ENCODE measurements around the gene PLEKHG4B.
"Not testable (repeated sequence)": the region's sequence is repeated elsewhere in the genome, so short reads cannot be mapped to it uniquely, and the experiment has no call there.

The PLEKHG4B gene

DNA sequence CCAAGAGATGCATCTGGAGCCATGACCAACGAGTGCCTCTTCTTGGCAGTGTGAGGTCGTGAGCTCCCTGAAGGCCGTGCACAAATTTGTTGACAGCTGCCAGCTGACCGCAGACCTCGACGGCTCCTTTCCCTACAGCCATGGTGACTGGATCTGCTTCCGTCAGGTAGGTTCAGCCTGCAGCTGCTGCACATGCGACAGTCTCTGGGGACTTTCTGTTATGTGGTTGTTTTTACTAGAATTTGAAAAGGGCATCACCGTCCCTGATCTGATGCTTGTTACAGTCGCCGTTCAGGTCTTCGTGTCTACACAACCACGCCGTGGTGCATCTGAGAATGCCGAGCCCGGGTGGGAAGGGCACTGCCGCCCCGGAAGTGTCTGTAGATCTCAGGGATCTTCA is 62.9 kb downstream of the PLEKHG4B start:
- in situ Hi-C loops (cut with HindIII; ENCODE audit: low sequenced_read_pairs) = no loop called here

DNA sequence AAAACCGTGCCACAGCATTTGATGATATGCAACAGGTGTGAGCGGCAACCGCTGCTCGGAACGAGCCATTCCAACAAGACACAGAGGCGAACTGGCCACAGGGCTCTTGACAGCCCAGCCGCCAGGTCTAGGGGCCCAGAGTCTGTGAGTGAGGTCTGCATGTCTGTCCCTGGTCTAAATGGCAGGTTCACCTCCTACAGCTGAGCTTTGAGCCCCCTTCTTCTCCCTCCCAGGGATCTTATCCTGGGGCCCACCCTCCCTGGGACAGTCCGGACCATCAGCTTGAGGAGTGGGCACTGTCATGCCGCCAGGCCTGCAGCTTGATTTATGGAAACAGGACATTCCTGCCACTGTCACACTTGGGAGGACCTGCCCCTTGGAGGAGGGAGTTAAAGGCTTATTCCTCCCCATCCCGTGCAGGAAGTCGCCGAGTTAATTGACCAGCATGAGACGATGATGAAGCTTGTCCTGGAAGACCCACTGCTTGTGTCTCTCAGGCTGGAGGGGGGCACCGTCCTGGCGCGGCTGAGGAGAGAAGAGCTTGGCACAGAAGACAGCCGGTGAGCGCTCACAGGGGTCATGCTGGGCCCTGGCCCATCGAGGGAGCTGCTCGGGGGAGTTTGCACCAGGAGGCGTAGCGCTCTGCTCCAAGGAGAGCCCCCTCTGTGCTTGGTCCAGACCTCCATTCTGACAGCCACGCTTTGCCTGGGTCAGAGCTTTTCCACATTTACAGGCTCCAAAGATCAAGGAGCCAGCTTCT is 63.9 kb downstream of the PLEKHG4B start:
- in situ Hi-C loops (cut with HindIII; ENCODE audit: low sequenced_read_pairs) = no loop called here

DNA sequence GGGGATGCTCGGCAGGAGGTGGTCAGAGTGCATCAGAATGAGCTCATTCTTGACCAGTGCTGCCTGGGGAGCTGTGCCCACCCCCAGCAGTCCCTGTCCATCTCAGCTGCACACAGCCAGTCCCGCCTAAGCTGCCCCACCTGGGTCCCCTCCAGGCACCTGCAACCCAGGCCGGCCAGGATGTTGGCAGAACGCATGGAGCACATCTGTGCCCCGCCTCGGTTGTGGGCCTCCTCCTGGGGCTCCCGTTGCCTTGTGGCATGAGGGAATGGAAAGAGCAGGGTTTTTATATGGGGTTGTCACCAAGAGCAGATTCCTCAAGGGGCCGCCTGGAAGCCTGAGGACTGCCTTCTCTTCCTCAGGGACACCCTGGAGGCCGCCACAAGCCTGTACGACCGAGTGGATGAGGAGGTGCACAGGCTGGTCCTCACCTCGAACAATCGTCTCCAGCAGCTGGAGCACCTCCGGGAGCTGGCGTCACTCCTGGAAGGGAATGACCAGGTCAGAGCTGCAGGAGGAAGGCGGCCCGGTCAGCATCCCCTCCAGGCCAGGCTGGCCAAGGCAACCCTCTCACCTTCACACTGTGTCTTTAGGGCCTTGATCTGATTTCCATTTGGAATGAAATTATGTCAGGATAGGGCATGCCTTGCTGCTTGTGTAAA is 64.6 kb downstream of the PLEKHG4B start:
- in situ Hi-C loops (cut with HindIII; ENCODE audit: low sequenced_read_pairs) = no loop called here

DNA sequence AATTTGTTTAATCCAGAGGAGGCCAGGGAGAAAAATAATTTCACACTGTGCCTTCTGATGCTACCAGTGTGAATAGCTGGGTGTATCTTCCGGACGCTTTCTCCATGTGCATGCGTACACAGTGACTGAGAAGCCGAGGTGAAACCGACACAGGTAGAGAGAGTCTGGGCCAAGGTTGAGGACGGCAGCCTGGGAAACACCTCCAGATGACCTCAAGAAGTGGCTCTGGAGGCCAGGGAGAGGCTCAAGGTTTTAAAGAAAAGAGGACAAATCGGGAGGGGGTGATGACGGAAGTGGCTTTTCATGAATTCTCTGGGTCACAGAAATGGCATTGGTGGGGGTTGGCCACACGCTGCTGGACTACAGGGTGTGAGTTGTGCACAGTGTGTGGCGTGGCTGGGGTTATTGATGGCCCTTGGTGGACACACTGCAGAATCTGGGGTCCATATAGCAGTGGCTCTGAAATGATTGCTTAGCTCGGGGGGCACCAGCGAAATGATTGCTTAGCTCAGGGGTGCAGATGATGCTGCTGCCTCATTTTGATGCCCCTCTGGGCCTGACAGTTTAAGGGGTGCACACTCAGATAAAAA is 65.3 kb downstream of the PLEKHG4B start:
- in situ Hi-C loops (cut with HindIII; ENCODE audit: low sequenced_read_pairs) = no loop called here

DNA sequence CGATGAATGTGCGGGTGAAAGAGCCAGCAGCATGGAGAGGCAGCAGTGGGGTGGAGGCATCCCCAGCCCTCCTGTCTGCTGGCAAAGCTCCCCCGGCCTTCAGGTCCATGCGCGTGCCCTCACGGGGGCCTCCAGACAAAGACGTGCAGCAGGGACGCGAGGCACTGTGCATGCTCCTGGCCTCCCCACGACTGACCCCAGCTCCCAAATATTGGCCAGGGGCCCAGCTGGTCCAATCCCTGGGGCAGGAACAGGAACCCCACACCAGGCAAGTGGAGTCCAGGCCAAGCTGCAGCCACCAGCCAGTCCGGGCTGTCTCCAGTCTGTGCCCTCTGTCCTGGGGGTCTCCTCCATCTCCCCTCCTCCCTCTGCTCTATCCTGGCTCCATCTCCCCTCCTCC is 65.8 kb downstream of the PLEKHG4B start:
- in situ Hi-C loops (cut with HindIII; ENCODE audit: low sequenced_read_pairs) = no loop called here

DNA sequence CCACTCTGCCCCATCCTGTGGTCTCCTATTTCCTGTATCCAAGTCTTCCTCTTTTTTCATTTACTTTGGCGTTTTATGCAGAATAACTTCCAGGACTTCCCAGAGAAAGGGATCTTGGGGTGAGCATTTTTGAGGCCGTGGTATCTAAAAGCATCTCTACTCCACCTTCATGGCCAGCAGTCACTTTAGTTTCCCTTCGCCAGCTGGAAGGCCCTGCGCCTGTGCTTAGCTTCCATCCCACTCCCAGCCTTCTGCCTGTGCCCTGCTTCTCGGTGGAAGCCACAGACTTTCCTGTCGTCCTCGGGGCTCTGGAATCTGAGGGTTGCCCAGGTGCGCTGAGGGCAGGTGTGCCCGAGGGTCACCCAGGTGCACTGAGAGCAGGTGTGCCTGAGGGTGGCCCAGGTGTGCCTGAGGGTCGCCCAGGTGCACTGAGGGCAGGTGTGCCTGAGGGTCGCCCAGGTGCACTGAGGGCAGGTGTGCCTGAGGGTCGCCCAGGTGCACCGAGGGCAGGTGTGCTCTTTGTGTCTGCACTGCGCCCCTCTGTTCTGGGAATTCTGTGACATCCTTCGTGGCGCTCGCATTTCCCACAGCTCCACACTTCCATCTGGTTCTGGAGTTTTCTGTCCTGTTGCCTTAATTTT is 67.0 kb downstream of the PLEKHG4B start:
- in situ Hi-C loops (cut with HindIII; ENCODE audit: low sequenced_read_pairs) = no loop called here

DNA sequence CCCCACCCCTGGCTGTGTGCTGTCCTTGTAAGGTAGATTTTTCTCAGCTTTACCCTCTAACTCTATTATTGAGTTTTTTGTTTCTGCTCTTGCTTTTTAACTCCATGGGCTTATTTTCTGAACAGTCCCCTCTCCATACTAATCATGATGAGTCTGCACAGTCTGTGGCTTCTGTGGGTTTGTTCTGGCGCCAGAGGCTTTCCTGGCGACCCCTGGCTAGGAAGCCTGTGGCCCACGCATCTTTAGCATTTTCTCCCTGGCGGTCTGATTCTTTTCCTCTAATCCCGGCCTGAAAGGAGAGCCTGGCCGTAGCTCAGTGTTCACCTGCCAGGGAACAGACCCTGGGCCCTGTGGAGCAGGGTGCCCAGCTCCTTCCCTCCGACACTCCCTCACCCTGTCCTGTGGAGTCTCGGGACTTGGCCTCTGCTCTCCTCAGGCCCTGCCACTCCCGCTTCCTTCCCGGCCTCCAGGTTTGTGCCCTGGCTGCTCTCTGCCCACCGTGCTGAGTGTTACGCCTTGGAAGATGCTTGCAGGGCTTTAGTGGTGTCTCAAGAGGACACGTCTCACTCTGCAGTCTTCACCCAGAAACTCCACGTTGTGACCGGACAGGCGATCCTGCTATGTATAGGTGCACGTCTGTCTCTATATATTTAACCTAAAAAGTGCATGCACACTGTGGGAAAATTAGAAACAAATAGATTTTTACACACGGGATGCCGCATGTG is 67.6 kb downstream of the PLEKHG4B start:
- in situ Hi-C loops (cut with HindIII; ENCODE audit: low sequenced_read_pairs) = no loop called here

DNA sequence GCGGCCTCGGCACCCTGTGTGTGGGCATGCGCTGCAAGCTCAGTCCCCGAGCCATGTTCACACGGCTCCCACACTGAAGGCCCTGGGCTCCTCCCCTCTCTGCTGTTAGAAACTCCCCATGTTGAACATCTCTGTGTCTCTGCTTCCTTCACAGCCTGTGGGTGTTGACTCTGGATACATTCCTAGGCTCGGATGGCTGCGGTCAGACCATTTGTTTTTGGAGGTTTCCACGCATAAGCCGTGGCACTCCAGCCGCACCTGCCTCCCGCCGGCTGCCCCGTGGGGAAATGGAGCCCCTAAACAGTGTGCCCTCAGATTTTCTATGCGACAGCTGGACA is 68.2 kb downstream of the PLEKHG4B start:
- in situ Hi-C loops (cut with HindIII; ENCODE audit: low sequenced_read_pairs) = no loop called here

DNA sequence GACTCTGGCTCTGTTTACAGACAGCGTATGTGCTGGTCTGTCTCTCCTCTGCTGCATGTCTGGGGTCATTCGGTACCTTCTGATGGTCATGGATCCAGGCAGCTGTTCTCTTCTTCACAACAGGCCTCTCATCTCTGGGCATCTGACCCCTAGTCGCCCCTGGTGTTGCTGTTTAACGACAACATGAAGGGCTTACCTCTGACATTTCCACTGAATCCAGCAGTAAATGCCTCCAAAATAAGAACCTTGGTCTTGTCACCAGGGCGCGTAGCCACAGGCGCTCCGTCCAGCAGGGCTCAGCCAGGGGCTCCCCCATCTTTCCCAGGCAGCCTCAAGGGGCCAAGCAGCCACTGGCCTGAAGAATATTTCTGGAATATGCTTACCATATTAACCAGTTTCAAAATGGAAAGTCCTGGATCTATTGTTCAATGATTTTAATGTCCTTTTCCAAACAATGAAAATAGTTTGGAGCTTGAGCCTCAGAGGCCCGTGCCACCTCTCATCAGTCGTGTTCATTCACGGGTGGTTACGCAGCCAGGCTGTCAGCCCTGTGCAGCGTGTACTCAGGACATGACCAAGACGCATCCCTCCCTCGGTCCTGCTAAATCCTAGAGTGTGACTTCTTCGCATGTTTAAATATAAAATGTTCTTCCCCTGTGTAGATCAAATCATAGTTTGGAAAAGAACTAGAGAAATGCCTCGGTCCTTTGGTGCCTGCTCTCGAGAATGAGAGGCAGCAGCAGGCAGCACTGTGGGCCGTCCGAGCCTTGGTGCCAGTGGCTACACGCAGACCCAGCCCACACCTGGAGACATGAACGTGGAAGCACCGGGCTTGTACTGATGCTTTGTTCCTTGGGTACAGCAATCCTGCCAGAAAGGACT is 69.2 kb downstream of the PLEKHG4B start:
- in situ Hi-C loops (cut with HindIII; ENCODE audit: low sequenced_read_pairs) = no loop called here

DNA sequence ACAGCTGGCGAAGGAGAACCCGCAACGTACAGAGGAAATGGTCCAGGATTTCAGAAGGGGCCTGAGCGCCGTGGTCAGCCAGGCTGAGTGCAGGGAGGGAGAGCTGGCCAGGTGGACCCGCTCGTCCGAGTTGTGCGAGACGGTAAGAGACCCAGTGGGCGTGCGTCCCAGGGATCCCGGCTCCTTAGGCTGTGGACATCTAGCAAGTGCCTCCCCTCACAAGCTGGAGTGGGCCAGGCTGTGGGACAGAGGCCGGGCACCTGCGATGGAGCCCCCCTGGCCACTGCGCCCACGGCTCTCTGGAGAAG is 69.8 kb downstream of the PLEKHG4B start:
- in situ Hi-C loops (cut with HindIII; ENCODE audit: low sequenced_read_pairs) = no loop called here

DNA sequence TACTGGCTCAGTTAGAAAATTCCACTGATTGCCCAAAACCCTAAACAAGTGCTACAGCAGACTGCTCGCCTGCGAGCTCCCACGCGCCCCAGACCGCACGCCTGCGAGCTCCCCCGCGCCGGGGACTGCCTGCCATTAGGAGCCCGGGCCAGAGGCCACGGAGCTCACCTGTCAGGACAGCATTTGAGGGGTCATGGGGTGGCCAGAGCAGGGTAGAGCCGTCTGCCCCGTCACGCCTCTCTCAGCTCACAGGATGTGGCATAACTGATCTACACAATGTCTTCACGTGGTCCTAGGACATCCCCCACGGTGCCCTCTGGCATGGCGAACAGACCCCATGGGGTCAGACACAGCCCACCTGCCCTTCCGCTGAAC is 70.2 kb downstream of the PLEKHG4B start:
- in situ Hi-C loops (cut with HindIII; ENCODE audit: low sequenced_read_pairs) = no loop called here

DNA sequence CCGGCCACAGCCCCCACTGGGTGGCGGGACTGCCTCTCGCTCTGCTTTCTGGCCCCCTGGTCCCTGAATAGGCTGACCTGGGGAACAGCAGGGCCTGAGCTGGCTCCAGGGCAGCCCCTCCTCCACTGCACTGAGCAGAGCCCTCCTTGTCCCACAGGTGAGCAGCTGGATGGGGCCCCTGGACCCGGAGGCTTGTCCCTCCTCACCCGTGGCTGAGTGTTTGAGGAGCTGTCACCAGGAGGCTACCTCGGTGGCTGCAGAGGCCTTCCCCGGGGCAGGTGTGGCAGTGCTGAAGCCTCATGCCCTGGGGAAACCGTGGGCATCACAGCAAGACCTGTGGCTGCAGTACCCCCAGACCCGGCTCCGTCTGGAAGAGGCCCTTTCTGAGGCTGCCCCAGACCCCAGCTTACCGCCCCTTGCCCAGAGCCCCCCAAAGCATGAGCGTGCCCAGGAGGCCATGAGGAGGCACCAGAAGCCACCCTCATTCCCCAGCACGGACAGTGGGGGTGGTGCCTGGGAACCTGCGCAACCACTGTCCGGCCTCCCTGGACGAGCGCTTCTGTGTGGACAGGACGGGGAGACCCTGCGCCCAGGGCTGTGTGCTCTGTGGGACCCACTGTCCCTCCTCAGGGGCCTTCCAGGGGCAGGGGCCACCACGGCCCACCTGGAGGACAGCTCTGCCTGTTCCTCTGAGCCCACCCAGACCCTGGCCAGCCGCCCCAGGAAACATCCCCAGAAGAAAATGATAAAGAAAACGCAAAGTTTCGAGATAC is 70.8 kb downstream of the PLEKHG4B start:
- in situ Hi-C loops (cut with HindIII; ENCODE audit: low sequenced_read_pairs) = no loop called here

DNA sequence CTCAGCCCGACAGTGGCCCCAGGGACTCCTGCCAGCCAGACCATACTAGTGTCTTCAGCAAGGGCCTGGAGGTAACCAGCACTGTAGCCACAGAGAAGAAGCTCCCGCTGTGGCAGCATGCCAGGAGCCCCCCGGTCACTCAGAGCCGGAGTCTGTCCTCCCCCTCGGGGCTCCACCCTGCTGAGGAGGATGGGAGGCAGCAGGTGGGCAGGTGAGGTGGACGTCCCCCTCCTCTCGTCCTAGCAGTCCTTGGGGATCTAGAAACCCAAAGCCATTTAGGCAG is 71.3 kb downstream of the PLEKHG4B start:
- in situ Hi-C loops (cut with HindIII; ENCODE audit: low sequenced_read_pairs) = no loop called here

DNA sequence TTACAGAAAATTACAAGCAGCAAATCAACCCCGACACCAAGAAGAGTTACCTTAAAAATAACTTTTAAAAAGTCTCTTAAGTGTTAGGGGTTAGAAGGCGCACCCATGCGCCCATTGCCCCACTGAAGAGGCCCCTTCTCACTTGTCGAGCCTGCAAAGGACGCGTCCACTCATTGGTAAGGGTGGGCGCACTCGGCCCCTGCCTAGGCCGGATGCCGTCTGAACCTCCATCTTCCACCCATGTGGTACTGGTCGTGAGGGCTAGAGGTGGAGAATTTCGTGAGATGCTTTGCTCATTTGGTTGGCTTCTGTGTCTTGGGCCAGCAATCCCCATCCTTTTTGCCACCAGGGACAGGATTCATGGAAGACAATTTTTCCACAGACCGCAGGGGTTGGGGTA is 71.9 kb downstream of the PLEKHG4B start:
- in situ Hi-C loops (cut with HindIII; ENCODE audit: low sequenced_read_pairs) = no loop called here

DNA sequence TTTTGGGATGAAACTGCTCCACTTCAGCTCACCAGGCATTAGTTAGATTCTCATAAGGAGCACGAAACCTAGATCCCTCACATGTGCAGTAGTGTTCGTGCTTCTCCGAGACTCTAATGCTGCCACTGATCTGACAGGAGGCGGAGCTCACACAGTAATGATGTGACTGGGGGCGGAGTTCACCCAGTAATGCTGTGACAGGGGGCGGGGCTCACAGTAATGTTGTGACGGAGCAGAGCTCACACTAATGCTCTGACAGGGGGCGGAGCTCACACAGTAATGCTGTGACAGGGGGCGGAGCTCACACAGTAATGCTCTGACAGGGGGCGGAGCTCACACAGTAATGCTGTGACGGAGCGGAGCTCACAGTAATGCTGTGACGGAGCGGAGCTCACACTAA is 72.3 kb downstream of the PLEKHG4B start:
- in situ Hi-C loops (cut with HindIII; ENCODE audit: low sequenced_read_pairs) = no loop called here

DNA sequence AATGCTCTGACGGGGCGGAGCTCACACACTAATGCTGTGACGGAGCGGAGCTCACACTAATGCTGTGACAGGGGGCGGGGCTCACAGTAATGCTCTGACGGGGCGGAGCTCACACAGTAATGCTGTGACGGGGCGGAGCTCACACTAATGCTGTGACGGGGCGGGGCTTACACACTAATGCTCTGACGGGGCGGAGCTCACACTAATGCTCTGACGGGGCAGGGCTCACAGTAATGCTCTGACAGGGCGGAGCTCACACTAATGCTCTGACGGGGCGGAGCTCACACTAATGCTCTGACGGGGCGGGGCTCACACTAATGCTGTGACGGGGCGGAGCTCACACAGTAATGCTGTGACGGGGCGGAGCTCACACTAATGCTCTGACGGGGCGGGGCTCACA is 72.8 kb downstream of the PLEKHG4B start:
- in situ Hi-C loops (cut with HindIII; ENCODE audit: low sequenced_read_pairs) = not testable (repeated sequence)

DNA sequence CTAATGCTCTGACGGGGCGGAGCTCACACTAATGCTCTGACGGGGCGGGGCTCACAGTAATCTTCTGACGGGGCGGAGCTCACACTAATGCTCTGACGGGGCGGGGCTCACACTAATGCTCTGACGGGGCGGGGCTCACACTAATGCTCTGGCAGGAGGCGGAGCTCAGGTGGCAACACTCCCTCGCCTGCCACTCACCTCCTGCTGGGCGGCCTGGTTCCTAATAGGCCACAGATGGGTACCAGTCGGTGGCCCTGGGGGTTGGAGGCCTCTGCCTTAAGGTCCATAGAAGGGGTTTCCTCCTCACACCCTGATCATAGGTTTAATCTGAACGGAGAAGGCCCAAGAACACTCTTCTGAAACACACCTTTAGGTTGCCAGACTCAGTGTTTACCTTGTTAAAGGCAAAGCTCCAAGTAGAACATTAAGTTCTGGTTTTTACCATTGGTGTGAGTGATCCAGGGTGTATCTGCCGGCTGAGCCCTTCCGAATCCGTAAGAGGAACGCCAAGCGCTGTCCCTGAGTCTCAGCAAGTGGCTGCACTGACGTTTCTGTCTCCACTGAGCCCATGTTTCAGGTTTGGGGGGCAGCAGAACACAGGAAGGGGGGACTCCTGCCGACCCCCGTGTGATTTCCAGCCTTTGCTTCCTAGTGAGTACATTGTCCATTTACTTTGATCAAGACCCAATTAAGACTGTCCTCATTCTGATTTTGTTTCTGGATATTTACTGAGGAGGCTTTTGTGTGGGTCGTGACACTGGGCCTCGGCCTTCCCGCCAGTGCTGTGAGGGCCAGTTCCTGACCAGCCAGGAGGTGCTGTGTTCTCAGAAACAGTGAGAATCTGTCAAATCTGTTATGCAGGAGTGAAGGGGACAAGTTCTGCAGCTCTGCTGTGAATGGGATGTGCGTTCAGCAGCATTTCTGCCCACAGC is 74.7 kb downstream of the PLEKHG4B start:
- in situ Hi-C loops (cut with HindIII; ENCODE audit: low sequenced_read_pairs) = no loop called here

DNA sequence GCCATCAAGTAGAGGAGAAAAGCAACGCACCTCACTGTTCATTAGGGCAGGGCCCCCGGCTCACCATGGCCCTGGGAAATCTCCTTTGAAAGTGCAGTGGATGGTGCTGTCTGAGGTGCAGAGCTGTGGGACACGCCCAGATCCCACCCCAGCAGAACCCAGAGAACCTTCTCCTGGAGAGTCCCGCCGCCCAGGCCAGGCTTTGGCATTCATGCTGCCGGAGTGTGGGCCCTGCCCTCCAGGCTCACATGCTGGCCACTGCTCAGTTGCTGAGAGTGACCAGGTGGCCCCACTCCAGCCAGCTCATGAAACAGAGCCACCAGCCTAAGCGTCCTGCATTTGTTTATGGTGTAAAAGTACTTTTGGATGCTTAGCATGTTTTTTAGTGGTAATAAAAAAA is 75.5 kb downstream of the PLEKHG4B start:
- in situ Hi-C loops (cut with HindIII; ENCODE audit: low sequenced_read_pairs) = no loop called here
